ENCODE data around the gene ENOX1. TPM values are rescaled to one million over a fixed set of nuclear protein-coding genes. Genes with fewer than 3 reads are reported as not detected.

Gene ENOX1
- total and polyA plus RNA-seq, 2 of the 8 experiments (the other 6 are each of a cell fraction or from before 2014, with no cell fraction given): 0.23 to 0.37 TPM

DNA sequence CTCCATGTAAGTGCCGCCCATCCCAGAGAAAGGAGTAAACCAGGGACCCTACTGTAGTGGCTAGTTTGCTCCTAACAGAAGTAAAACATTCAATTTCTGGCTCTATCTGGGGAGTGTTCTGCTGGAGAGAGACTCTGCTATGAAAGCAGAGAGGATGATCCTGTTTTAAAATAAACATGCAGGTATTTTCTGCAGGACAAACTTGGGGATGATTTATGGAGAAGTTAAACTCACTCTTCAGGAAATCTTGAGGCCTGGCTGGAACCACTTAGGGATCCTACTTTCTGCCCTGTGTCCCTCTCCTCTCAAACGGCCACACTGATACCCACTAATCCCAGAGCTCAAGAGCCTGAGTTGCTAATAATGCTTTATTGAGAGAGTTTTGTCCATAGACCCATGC lies 482.3 kb downstream of the ENOX1 start:
- Histone ChIP-seq H3K27ac (ENCODE audit: low read depth, low read length) (no peak overlapping the region), H3K9me3 (ENCODE audit: insufficient read depth in 2 of 2, low read depth in 1 of 2, low read length in 1 of 2) (no peaks in the 10 kb centered on the region), H3K79me2 (ENCODE audit: control insufficient read depth in 1 of 2, insufficient read depth in 2 of 2, low read length in 2 of 2) (no peaks in the 10 kb centered on the region), H4K5ac (ENCODE audit: insufficient read length, low read depth, low read length) (no peak overlapping the region), H3K4ac (replicated peaks; ENCODE audit: insufficient read length, low read depth, low read length) (no peak overlapping the region), H2BK5ac (ENCODE audit: low read depth, low read length) (no peak overlapping the region), H3K4me1 (replicated peaks in 1 of 4; ENCODE audit: control insufficient read depth in 3 of 4, insufficient read depth in 4 of 4, low read length in 3 of 4) (peaks cover 0 to 4% (median 0%) of the 10 kb centered on the region in 4 experiments; a peak in 1 of 7 replicates), H3K4me2 (ENCODE audit: insufficient read depth in 1 of 2, low read depth in 2 of 2, low read length in 2 of 2) (no peak overlapping the region), H2BK12ac (ENCODE audit: low read depth, low read length) (no peak overlapping the region), H3K9ac (replicated peaks in 1 of 4; ENCODE audit: extremely low read depth in 1 of 4, low read depth in 3 of 4, low read length in 3 of 4) (no peak overlapping the region), H3K36me3 (ENCODE audit: control insufficient read depth in 2 of 4, insufficient read depth in 4 of 4, low read length in 3 of 4) (no peaks in the 10 kb centered on the region), H4K8ac (ENCODE audit: extremely low read depth, insufficient read depth, low read length) (no peak overlapping the region), H3K23ac (ENCODE audit: insufficient read length) (no peak overlapping the region), H2BK15ac (ENCODE audit: low read length) (no peak overlapping the region), H4K20me1 (replicated peaks in 1 of 2; ENCODE audit: control insufficient read depth in 1 of 2, insufficient read depth in 2 of 2, low read length in 2 of 2) (no peaks in the 10 kb centered on the region), H3K79me1 (ENCODE audit: low read depth, low read length) (no peaks in the 10 kb centered on the region), H3K14ac (ENCODE audit: insufficient read length) (no peak overlapping the region), H3K4me3 (ENCODE audit: extremely low read depth in 1 of 4, insufficient read depth in 2 of 4, low read depth in 3 of 4, low read length in 4 of 4) (no peak overlapping the region), H3K27me3 (replicated peaks in 1 of 4; ENCODE audit: control insufficient read depth in 3 of 4, extremely low read depth in 1 of 4, insufficient read depth in 3 of 4, low read length in 3 of 4) (no peaks in the 10 kb centered on the region; a peak in 2 of 7 replicates), H4K91ac (replicated peaks; ENCODE audit: insufficient read length, low read length) (no peak overlapping the region), H3K56ac (replicated peaks; ENCODE audit: insufficient read length, low read depth, low read length) (no peak overlapping the region), H2AFZ (ENCODE audit: low read length) (no peak overlapping the region), H2BK120ac (replicated peaks; ENCODE audit: low read depth, low read length) (no peak overlapping the region), H3K23me2 (ENCODE audit: low read depth, low read length) (no peaks in the 10 kb centered on the region; the same call in 1 of the 2 replicates), H3K18ac (ENCODE audit: extremely low read depth, low read length) (no peak overlapping the region), H2BK20ac (ENCODE audit: low read length) (no peak overlapping the region), H2AK5ac (ENCODE audit: low read depth, low read length) (no peak overlapping the region)
- DNase-seq (ENCODE audit: low read depth in 1 of 2, low spot score in 2 of 2): no peak
- no peak for FAIRE-seq
- POLR2A ChIA-PET (ENCODE audit: partially characterized antibody): no interaction called here
- CTCF ChIA-PET (ENCODE audit: partially characterized antibody): interaction anchor here (0.7 to 2.6 kb wide), 11 partner anchors 12 to 709 kb away, joined by 3 to 9 read pairs (median 3); no protein-coding TSS in a partner anchor
- WGBS, 2 experiments (ENCODE audit: extremely low coverage in 1 of 2, insufficient coverage in 1 of 2, insufficient read length in 1 of 2, insufficient replicate concordance in 2 of 2, low coverage in 1 of 2, low lambda C conversion rate in 2 of 2, missing lambda C conversion rate in 1 of 2): 94% methylated on average over 2 of the region's 2 CpGs; no CpG with 5 or more reads in 1 of the 2 experiments
- TF ChIP-seq POU5F1 (IDR thresholded peaks at IDR 0.05; ENCODE audit: low read depth, low read length): no peak
- TF ChIP-seq CHD1 (IDR thresholded peaks at IDR 0.05; ENCODE audit: low read depth, low read length): no peak
- TF ChIP-seq USF2 (IDR thresholded peaks at IDR 0.05; ENCODE audit: low read length): no peak
- no peak for TF ChIP-seq RXRA (IDR thresholded peaks at IDR 0.05; ENCODE audit: insufficient read depth, low read depth, low read length)

Data from H1 (cell line).